Iris pigment epithelial cell (primary cell): ENCODE measurements around the gene DLG2.

Experiments
- DNase-seq: peaks from one replicate; pipeline ENCODE4 v3.0.0-alpha.2; 2011; ENCODE audit warnings: low read depth

DLG2 gene

DNA sequence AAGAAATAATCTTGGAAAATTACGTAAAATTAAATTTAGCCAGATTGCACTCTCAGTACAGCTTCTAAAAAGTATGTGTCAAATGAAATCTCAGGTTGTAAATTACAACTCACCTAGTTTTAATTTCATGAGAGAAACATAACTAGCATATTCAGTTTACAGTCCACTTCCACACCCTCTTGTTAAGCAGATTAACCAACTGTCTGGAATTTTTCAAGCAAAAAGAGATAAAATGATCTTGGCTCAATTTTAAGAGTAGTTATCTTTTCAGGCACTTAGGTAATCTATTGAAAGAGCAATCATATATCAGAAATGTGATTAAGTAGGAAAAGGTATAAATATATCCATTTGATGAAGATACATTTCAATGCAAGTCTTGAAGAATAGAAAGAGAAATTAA lies 1412.6 kb downstream of the DLG2 start:
- DNase-seq: no peak

- DNase-seq: no peak
Measured at GRCh38 chr11:84212468-84213390, 1414.4 kb downstream of the DLG2 start.

DNA sequence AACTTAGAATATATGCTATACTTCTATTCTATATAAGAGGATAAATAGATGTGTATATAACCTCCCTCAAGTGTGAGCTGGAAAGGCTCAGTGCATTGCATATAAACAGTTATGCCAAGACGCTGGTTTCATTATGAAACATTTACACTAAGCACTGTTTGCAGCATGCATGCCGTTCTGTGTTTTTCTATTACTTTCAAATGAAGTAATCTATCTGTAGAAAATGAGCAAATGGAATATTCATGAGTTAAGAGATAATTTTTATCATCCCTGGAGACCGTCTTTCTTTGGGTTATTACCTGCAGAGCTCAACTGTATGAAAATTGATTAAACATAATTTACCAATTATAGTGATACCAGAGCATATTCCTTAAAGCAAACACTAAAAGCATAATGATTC lies 1415.2 kb downstream of the DLG2 start:
- no peak for DNase-seq

GRCh38 chr11:84194696-84195095 lies 1432.4 kb downstream of the DLG2 start:
- DNase-seq: no peak

DNA sequence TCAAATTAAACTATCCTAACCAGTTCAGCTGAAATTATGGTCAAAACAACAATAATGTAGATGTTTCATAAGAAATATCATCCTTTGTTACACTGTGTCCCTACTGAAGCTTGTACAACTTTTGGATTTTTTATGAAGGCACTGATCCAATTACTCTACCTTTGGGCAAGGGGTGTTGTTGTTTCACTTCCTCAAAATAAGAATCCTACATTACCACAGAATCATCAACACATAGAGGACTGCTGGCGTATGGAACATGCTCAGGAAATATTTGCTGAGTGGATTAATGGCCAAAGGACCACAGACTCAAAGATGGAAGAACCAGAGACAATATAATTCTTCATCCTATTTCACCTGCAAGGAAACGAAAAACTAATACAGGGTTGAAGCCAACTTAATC lies 1433.4 kb downstream of the DLG2 start:
- DNase-seq: no peak

GRCh38 chr11:84188521-84188920 lies 1438.6 kb downstream of the DLG2 start:
- DNase-seq: no peak

DNA sequence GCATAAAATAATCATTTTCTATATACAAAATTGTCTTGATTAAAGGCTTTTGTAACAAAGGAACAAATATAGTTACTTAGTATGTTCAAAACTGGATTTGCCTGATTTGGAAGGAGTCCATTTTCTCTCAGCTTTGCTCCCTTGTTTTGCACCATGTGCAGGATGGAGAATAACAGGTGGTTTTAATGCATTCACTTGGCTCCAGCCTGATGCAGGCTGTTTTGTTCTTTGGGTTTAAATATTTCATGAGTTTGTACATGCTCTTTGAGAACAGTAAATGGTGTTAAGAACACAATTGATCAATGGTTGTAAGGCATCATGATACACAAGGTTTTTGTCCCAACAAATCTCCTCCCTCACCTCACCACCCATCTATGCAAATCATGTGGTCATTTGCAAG lies 1454.1 kb downstream of the DLG2 start:
- DNase-seq: no peak

GRCh38 chr11:84165139-84165538 lies 1462.0 kb downstream of the DLG2 start:
- no peak for DNase-seq

GRCh38 chr11:84164728-84165127 lies 1462.4 kb downstream of the DLG2 start:
- no peak for DNase-seq

GRCh38 chr11:84163116-84163515 lies 1464.0 kb downstream of the DLG2 start:
- no peak for DNase-seq

DNA sequence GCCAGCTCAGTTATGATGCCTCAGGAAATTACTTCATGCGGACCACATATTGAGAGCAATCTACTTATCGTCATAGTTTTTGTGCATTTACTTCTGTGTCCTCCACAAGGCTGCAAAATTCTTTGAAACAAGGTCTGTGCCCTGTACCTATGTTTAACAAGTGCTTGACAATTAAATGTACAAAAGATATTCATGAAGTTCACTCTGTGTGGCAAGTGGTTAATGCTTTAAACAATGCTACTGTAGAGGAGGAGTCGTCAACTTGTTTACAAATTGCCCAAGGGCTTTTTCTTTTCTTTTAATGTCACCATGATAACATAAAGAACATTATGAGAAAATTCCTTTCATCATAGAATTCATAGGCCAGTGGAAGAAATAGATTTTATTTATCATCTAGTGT lies 1469.5 kb downstream of the DLG2 start:
- no peak for DNase-seq

DNA sequence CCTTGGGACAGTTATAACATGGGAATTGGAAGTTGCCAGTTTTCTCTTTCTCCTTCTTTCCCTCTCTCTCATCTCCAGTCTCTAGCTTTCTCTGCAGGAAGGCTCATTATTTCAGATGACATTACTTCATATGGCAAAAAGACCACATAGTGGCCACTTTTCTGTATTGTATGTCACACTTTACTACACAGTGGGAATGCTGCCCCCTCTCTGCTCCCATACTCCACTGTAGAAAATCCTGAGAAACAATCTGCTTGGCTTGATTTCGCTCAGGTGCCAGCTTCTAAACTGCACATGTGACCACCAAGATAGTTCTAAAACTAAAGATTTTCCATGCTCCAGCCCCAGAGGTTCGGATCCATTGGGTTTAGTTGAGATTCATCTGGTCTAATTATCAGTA lies 1480.3 kb downstream of the DLG2 start:
- no peak for DNase-seq

DNA sequence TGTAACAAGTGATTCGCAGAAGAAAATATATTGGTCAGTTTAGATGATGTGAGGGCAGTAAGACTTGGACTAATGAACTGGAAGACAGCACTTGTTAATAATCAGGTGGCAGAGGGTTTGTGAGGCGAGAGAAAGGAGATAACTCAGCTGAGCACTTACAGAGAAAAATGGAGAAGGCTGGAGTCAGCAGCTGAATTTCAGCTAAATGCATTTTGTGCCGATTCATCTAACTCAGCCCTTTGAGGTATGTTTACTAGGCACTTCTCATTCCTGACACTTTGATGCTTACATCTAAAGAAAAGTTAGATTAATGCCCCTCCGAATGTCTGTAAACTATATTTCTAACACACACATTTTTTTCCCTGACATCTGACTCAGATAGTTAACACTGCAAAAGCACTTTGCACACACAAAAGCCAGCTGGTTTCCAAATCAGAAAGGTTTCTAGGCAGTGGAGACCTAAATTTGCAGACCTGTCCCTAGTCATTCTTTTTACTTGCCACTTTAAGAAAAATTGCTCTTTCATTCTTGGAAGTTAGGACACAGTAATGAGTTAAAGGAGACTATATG lies 1481.4 kb downstream of the DLG2 start:
- DNase-seq: no peak

DNA sequence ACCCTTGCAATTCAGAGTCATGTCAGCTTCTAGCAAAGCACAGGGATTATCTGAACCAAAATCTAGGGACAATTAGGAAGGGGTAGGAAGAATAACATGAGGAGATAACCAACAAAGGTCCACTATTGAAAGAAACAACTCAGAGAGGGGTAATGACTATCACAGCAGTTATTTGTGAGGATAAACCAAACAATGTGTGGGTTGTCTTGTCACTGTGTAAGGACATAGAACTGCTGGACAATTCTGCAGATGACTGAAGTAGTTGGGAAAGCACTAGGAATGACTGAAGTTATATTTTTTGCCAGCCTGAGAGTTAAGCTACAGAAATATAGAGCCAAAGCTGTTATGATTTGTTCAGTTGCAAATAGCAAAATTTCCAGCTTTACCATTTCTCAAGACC lies 1482.6 kb downstream of the DLG2 start:
- no peak for DNase-seq

- DNase-seq: no peak
Measured at GRCh38 chr11:84142411-84142810, 1484.7 kb downstream of the DLG2 start.

GRCh38 chr11:84140386-84141169 lies 1486.6 kb downstream of the DLG2 start:
- no peak for DNase-seq

GRCh38 chr11:84137960-84138359 lies 1489.2 kb downstream of the DLG2 start:
- no peak for DNase-seq

DNA sequence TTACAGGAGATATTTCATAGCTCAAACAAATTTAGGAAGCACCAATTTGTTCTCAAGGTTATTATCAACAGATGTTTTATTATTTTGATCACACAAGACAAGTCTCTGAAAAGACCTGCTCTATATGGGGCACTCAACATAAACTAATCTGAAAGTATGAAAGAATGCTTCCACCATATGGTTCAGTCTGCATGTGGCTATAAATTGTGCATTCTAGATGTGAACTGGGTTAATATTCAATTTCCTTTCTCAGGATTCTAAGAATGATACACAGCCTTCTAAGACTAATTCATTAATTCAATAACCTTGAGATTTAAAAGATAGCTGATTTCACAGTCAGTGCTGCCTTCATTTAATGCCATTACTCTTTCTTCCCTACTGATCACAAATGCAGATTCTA lies 1489.6 kb downstream of the DLG2 start:
- no peak for DNase-seq

DNA sequence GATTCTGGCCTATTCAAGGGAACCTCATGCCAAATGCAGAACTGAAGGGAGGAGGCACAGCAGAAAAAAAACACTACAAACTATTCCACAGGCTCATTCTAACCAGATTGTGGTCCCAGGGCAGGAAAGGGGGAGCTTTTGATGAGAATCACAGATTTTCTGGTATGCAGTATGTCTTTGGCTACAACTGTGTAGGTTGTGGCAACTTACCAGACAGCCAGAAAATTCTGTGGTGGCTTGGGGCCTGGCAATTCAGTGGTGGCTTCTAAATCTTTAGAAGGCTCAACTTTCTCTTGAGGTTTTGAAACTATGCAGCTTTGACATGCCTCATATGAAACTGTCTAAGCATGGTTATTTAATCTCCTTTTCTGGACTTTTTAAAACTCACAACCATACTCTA lies 1490.2 kb downstream of the DLG2 start:
- DNase-seq: no peak

GRCh38 chr11:84130646-84131427 lies 1496.3 kb downstream of the DLG2 start:
- DNase-seq: peak; percentile 0

DNA sequence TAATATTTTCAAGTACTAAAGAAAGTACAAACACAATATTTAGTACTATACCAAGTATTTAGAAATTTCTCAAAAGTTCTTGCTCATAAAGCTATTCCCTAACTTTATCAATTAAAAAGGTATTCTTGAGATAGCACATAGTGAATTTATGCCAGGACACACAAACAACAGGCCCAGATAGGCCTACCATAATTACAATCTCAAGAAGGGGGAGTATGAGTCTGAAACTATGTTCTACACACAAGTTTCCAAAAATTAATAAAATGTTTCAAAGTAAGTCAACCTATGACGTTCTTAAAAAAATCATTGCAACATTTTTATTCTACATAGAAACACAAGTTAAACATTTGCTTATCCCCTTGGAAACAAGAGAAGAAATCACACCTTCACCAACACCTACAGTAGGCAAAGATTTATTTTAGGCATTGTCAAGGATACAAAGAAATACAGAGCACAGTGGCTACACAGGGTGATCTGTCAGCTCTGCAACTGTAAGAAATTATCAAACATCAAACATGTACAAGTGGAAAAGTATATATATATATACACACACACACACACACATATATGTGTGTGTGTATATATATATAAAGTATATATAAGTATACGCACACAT lies 1497.1 kb downstream of the DLG2 start:
- DNase-seq: no peak

DNA sequence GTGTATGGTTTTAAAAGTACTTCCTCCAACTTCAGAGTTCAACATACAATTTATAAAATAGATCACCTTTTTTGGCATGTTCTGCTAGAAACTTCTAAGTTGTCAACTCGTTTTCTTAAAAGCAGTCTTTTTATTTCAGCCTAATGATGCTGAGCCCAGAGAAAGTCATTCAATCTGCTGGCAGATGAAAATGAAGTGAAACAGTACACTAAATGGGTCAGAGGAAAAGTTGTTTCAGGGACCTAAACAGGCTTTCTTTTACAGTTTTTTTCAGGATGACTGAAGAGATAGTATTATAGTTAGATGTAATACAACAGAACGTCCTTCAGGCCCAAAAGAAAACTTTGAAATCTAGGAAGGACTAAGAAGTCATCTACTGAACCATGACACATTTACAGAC lies 1498.3 kb downstream of the DLG2 start:
- DNase-seq: no peak
